HepG2 (cell line): ENCODE results near the gene NFATC3. TPM values are rescaled to one million over a fixed set of nuclear protein-coding genes. Genes with fewer than 3 reads are reported as not detected.

Experiments
- BCL6 ChIP-seq: IDR thresholded peaks from 2 replicates; pipeline ENCODE4 v1.6.1; 2016; ENCODE audit warnings: missing genetic modification reagents, missing compliant biosample characterization
- CHD4 ChIP-seq: fragments of 200-600 bp; sonication (generic); IDR thresholded peaks from 2 replicates; pipeline ENCODE4 v1.7.0; 2017; ENCODE audit warnings: mild to moderate bottlenecking, low read length, borderline replicate concordance
- FOXA3 ChIP-seq: IDR thresholded peaks from 2 replicates; pipeline ENCODE4 v1.6.1; 2016; ENCODE audit warnings: missing genetic modification reagents, missing compliant biosample characterization
- HDAC6 ChIP-seq: fragments of 200-600 bp; sonication (generic); IDR thresholded peaks from 2 replicates; pipeline ENCODE4 v1.7.0; 2017; ENCODE audit warnings: mild to moderate bottlenecking, antibody characterized with exemption, low read length, low read depth
- KMT2A ChIP-seq: sonication (generic); formaldehyde crosslinking; IDR thresholded peaks from 2 replicates; pipeline ENCODE4 v1.4.0; 2020; ENCODE audit warnings: missing genetic modification reagents
- MBD4 ChIP-seq: IDR thresholded peaks from 2 replicates; pipeline ENCODE4 v1.6.1; 2012; ENCODE audit warnings: low read length, inconsistent platforms, borderline replicate concordance
- MBNL3 ChIP-seq: fragments of 250-450 bp; sonication (Bioruptor Pico); conservative IDR thresholded peaks from 2 replicates; pipeline ENCODE4 v1.8.0; 2022; ENCODE audit warnings: mild to moderate bottlenecking, inconsistent platforms
- PAF1 ChIP-seq: IDR thresholded peaks from 2 replicates; pipeline ENCODE4 v1.6.1; 2016; ENCODE audit warnings: missing genetic modification reagents, missing compliant biosample characterization
- SIX4 ChIP-seq: sonication (generic); formaldehyde crosslinking; IDR thresholded peaks from 2 replicates; pipeline ENCODE4 v1.4.0; 2020; ENCODE audit warnings: missing genetic modification reagents
- TCF12 ChIP-seq, 2 experiments: fragments of 450-650 bp in 1 of 2; sonication (generic) in 1 of 2; formaldehyde crosslinking in 1 of 2; IDR thresholded peaks; 2 replicates each; pipeline versions ENCODE4 v1.6.1 to v1.8.0; 2017 to 2022; ENCODE audit warnings: antibody characterized with exemption in 1 of 2, mild to moderate bottlenecking in 1 of 2, missing genetic modification reagents in 1 of 2, moderate library complexity in 1 of 2
- ZBTB10 ChIP-seq: sonication (generic); formaldehyde crosslinking; IDR thresholded peaks from 2 replicates; pipeline ENCODE4 v1.4.0; 2020; ENCODE audit warnings: missing genetic modification reagents, borderline replicate concordance
- ZMAT3 ChIP-seq: sonication (generic); formaldehyde crosslinking; conservative IDR thresholded peaks from 2 replicates; pipeline ENCODE4 v1.7.0; 2021; ENCODE audit warnings: missing genetic modification reagents
- ZNF333 ChIP-seq: sonication (generic); formaldehyde crosslinking; IDR thresholded peaks from 2 replicates; pipeline ENCODE4 v1.4.0; 2020; ENCODE audit warnings: mild to moderate bottlenecking, missing genetic modification reagents, borderline replicate concordance
- ZNF343 ChIP-seq: sonication (generic); formaldehyde crosslinking; IDR thresholded peaks from 2 replicates; pipeline ENCODE4 v1.4.0; 2020; ENCODE audit warnings: mild to moderate bottlenecking, missing genetic modification reagents
- ZNF550 ChIP-seq: sonication (generic); formaldehyde crosslinking; IDR thresholded peaks from 2 replicates; pipeline ENCODE4 v1.4.0; 2020; ENCODE audit warnings: mild to moderate bottlenecking, missing genetic modification reagents, borderline replicate concordance
- ZNF567 ChIP-seq: sonication (generic); formaldehyde crosslinking; IDR thresholded peaks from 2 replicates; pipeline ENCODE4 v1.8.1; 2023; ENCODE audit warnings: mild to moderate bottlenecking, missing genetic modification reagents, borderline replicate concordance
- ZNF580 ChIP-seq: IDR thresholded peaks from 2 replicates; pipeline ENCODE4 v1.6.1; 2016; ENCODE audit warnings: low read depth, borderline replicate concordance
- ZSCAN31 ChIP-seq: sonication (generic); formaldehyde crosslinking; IDR thresholded peaks from 2 replicates; pipeline ENCODE4 v1.5.0; 2020; ENCODE audit warnings: low read depth, mild to moderate bottlenecking, missing genetic modification reagents
- polyA plus RNA-seq, 8 experiments: library from polyadenylated mRNA; depleted of rRNA in 3 of 8; stranded (reverse) in 7 of 8; unstranded in 1 of 8; fragments of >200 nt; fragmentation: Illumina TruSeq in 4 of 8; extraction: Trizol in 4 of 8; gene quantifications; 2 replicates each; pipeline versions ENCODE4 v1.2.1 to v1.2.3, GENCODE V29; 2011 to 2016; ENCODE audit warnings: low read depth in 4 of 8, missing spikeins in 1 of 8, mixed read lengths in 1 of 8; ENCODE audit not compliant: insufficient read depth in 1 of 8
- total RNA-seq, 5 experiments: library from RNA; depleted of rRNA; stranded (reverse); fragments of >200 nt; fragmentation: Illumina TruSeq; extraction: Trizol; gene quantifications; 2 replicates each; pipeline ENCODE4 v1.2.3, GENCODE V29; 2016; ENCODE audit warnings: low read depth in 1 of 5
- TF ChIP-seq, protein P1 (sequence below): sonication (generic); formaldehyde crosslinking; IDR thresholded peaks from 2 replicates; pipeline ENCODE4 v1.5.0; 2020; ENCODE audit warnings: missing genetic modification reagents
- TF ChIP-seq, protein P2 (sequence below): sonication (generic); formaldehyde crosslinking; IDR thresholded peaks from 2 replicates; pipeline ENCODE4 v1.4.0; 2020; ENCODE audit warnings: mild to moderate bottlenecking, missing genetic modification reagents

The NFATC3 gene
- total and polyA plus RNA-seq, 2 of the 13 experiments (the other 11 are each of a cell fraction or from before 2014, with no cell fraction given) = 52.6 to 62.7 TPM

- TF ChIP-seq ZBTB10 (CRISPR knock-in tag) = no peak
- TF ChIP-seq ZSCAN31 (CRISPR knock-in tag) = peak; percentile 31; the same call in 1 of the 2 replicates
- 0 out of 2 replicates have a peak, but pooled peaks have one; percentile 20 for TF ChIP-seq KMT2A (CRISPR knock-in tag)
- no peak for TF ChIP-seq MBD4
- TF ChIP-seq, protein P1, sequence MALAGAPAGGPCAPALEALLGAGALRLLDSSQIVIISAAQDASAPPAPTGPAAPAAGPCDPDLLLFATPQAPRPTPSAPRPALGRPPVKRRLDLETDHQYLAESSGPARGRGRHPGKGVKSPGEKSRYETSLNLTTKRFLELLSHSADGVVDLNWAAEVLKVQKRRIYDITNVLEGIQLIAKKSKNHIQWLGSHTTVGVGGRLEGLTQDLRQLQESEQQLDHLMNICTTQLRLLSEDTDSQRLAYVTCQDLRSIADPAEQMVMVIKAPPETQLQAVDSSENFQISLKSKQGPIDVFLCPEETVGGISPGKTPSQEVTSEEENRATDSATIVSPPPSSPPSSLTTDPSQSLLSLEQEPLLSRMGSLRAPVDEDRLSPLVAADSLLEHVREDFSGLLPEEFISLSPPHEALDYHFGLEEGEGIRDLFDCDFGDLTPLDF (CRISPR knock-in tag) = no peak
- TF ChIP-seq ZNF333 = 0 out of 2 replicates have a peak, but pooled peaks have one; percentile 44
- TF ChIP-seq ZNF550 (CRISPR knock-in tag) = no peak
- TF ChIP-seq ZMAT3 (CRISPR knock-in tag) = no peak
- no peak for TF ChIP-seq MBNL3 (CRISPR knock-in tag)
- no peak for TF ChIP-seq ZNF580 (CRISPR knock-in tag)
- peak; percentile 91 for TF ChIP-seq BCL6 (CRISPR knock-in tag)
- TF ChIP-seq SIX4 (CRISPR knock-in tag) = no peak
- TF ChIP-seq, protein P2, sequence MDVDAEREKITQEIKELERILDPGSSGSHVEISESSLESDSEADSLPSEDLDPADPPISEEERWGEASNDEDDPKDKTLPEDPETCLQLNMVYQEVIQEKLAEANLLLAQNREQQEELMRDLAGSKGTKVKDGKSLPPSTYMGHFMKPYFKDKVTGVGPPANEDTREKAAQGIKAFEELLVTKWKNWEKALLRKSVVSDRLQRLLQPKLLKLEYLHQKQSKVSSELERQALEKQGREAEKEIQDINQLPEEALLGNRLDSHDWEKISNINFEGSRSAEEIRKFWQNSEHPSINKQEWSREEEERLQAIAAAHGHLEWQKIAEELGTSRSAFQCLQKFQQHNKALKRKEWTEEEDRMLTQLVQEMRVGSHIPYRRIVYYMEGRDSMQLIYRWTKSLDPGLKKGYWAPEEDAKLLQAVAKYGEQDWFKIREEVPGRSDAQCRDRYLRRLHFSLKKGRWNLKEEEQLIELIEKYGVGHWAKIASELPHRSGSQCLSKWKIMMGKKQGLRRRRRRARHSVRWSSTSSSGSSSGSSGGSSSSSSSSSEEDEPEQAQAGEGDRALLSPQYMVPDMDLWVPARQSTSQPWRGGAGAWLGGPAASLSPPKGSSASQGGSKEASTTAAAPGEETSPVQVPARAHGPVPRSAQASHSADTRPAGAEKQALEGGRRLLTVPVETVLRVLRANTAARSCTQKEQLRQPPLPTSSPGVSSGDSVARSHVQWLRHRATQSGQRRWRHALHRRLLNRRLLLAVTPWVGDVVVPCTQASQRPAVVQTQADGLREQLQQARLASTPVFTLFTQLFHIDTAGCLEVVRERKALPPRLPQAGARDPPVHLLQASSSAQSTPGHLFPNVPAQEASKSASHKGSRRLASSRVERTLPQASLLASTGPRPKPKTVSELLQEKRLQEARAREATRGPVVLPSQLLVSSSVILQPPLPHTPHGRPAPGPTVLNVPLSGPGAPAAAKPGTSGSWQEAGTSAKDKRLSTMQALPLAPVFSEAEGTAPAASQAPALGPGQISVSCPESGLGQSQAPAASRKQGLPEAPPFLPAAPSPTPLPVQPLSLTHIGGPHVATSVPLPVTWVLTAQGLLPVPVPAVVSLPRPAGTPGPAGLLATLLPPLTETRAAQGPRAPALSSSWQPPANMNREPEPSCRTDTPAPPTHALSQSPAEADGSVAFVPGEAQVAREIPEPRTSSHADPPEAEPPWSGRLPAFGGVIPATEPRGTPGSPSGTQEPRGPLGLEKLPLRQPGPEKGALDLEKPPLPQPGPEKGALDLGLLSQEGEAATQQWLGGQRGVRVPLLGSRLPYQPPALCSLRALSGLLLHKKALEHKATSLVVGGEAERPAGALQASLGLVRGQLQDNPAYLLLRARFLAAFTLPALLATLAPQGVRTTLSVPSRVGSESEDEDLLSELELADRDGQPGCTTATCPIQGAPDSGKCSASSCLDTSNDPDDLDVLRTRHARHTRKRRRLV = 0 out of 2 replicates have a peak, but pooled peaks have one; percentile 41
- no peak for TF ChIP-seq HDAC6
- TF ChIP-seq ZNF567 = no peak
- no peak for TF ChIP-seq ZNF343 (CRISPR knock-in tag)
- no peak for TF ChIP-seq PAF1 (CRISPR knock-in tag)
- 0 out of 2 replicates have a peak, but pooled peaks have one; percentile 13 for TF ChIP-seq FOXA3 (CRISPR knock-in tag)
- TF ChIP-seq CHD4 = 0 out of 2 replicates have a peak, but pooled peaks have one; percentile 42
- no peak for TF ChIP-seq TCF12 (IDR thresholded peaks at IDR 0.05)
- TF ChIP-seq TCF12 (CRISPR knock-in tag; IDR thresholded peaks at IDR 0.05) = 0 out of 2 replicates have a peak, but pooled peaks have one; percentile 23
Measured at GRCh38 chr16:68267612-68268405, 182.6 kb downstream of the NFATC3 start (continued).
